Measurements from ENCODE around the gene BTBD3. TPM values are rescaled to one million over a fixed set of nuclear protein-coding genes. Genes with fewer than 3 reads are reported as not detected.

Gene BTBD3
- total RNA-seq (2022; extraction: Qiagen RNA extraction; ENCODE audit: low read depth): 15.3 to 18.2 TPM (median 16.7 TPM) in 5 replicates

DNA sequence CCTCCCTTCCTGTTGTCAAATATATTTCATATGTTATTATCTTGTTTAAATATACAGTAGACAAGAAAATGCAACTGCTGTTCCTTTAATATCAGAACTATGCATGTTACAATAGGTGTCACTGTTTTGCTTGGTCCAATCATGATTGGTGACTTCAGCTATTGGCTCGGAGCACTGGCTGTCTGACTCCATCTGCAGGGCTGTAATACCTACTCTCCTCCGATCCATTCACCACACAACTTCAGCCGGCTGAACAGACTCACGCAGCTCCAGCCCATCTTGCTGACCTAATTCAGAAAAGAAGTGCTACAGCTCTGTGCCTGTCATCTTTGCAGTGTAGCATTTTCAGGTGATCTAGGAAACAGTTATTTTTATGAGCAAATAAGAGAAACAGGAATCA is at the start of gene BTBD3:
TSS of gene BTBD3 (plus strand) at position 231 of the 400 bp plus-strand sequence. CDS start 383 bp downstream, outside the sequence.

